Esophagus squamous epithelium (tissue), 5 donors: ENCODE measurements around the gene PDZRN4. TPM values are rescaled to one million over a fixed set of nuclear protein-coding genes. Genes with fewer than 3 reads are reported as not detected.

Experiments used
- DNase-seq: peaks from one replicate; lab custom pipeline; 2025; lab: John Stamatoyannopoulos, UW
- H3K27ac ChIP-seq, 4 donors: fragments of 200-600 bp; sonication (generic); one replicate each; pipeline ENCODE4 v1.5.1; 2016 to 2019; ENCODE audit warnings: mild to moderate bottlenecking in 1 of 4
- H3K27me3 ChIP-seq, 4 donors: fragments of 200-600 bp; sonication (generic); 1 replicate in 3 of 4; 2 replicates in 1 of 4; pipeline versions ENCODE4 v1.5.1 to v1.6.0; 2017 to 2021; ENCODE audit warnings: antibody characterized with exemption in 1 of 4
- H3K36me3 ChIP-seq, 3 donors: fragments of 200-600 bp; sonication (generic); one replicate each; pipeline ENCODE4 v1.5.1; 2016 to 2019
- H3K4me1 ChIP-seq, 3 donors: fragments of 200-600 bp; sonication (generic); one replicate each; pipeline ENCODE4 v1.5.1; 2017 to 2019
- H3K4me3 ChIP-seq, 4 donors: fragments of 200-600 bp; sonication (generic); 1 replicate in 3 of 4; 2 replicates in 1 of 4; pipeline ENCODE4 v1.5.1; 2016 to 2019; ENCODE audit warnings: mild to moderate bottlenecking in 2 of 4, moderate library complexity in 1 of 4
- H3K9me3 ChIP-seq, 3 donors: fragments of 200-600 bp; sonication (generic); one replicate each; pipeline ENCODE4 v1.5.1; 2016 to 2019
- POLR2A ChIP-seq, 4 donors: fragments of 450-650 bp; IDR thresholded peaks; one replicate each; pipeline ENCODE4 v1.6.1; 2017; ENCODE audit warnings: antibody characterized with exemption in 4 of 4, mild to moderate bottlenecking in 4 of 4, moderate library complexity in 3 of 4
- WGBS, 2 donors: methylation state at CpG; one replicate each; pipeline ENCODE4 v1.1.5; 2018; 5-methylcytosine and 5-hydroxymethylcytosine counted together
- intact Hi-C: fragments of 100-400 bp; cut with DNase I; formaldehyde crosslinking; loops from one replicate; pipeline ENCODE4 v1.15.0; 2022
- total RNA-seq, 4 donors: library from RNA; depleted of rRNA; stranded (reverse); fragments of >200 nt; gene quantifications; one replicate each; pipeline ENCODE4 v1.1.0, GENCODE V29; 2016
- TF ChIP-seq, protein P1 (sequence below), 6 experiments: fragments of 450-650 bp in 4 of 6; fragments of 200-600 bp in 2 of 6; sonication (generic) in 2 of 6; IDR thresholded peaks; one replicate each; pipeline ENCODE4 v1.5.1; 2016 to 2019; ENCODE audit warnings: antibody characterized with exemption in 6 of 6, mild to moderate bottlenecking in 4 of 6, moderate library complexity in 4 of 6
- donor health status: DM: yes; HTN: yes; CAD: no.

Gene PDZRN4
- total RNA-seq, 4 donors from 2014 or later: 0.31 to 22.5 (median 2.1) TPM

DNA sequence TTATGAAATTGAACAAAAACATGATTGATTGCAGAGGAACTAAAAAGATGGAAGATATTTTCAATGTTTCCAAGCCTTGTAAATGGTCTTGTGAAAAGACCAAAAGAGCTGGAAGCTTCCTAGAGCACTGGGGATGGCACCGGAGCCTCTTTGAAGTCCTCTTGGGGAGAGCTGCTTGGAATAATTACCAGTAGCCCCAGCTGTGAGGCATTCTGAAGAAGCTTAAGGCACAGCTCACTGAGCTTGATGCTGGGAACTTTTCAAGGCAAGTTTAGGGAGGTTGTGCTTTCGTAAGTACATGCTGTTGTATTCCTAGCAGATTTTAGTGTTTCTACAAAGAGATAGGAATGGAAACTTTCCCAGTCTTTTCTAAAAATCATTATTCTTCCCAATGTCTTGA, 13.9 kb downstream of the PDZRN4 start:
- Histone ChIP-seq H3K4me1 (peaks cover 0 to 9% (median 0%) of the 10 kb centered on the region in 3 donors), H3K27ac (no peak overlapping the region), H3K36me3 (no peaks in the 10 kb centered on the region), H3K9me3 (no peaks in the 10 kb centered on the region), H3K4me3 (no peak overlapping the region), H3K27me3 (no peaks in the 10 kb centered on the region)
- 18 to 36% methylated on average over 2 of the region's 2 CpGs for WGBS, 2 donors
- intact Hi-C loops: no loop called here
- no peak for TF ChIP-seq POLR2A (IDR thresholded peaks at IDR 0.05)
- TF ChIP-seq, protein P1, sequence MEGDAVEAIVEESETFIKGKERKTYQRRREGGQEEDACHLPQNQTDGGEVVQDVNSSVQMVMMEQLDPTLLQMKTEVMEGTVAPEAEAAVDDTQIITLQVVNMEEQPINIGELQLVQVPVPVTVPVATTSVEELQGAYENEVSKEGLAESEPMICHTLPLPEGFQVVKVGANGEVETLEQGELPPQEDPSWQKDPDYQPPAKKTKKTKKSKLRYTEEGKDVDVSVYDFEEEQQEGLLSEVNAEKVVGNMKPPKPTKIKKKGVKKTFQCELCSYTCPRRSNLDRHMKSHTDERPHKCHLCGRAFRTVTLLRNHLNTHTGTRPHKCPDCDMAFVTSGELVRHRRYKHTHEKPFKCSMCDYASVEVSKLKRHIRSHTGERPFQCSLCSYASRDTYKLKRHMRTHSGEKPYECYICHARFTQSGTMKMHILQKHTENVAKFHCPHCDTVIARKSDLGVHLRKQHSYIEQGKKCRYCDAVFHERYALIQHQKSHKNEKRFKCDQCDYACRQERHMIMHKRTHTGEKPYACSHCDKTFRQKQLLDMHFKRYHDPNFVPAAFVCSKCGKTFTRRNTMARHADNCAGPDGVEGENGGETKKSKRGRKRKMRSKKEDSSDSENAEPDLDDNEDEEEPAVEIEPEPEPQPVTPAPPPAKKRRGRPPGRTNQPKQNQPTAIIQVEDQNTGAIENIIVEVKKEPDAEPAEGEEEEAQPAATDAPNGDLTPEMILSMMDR (IDR thresholded peaks at IDR 0.05): no peak
- no peak for DNase-seq

DNA sequence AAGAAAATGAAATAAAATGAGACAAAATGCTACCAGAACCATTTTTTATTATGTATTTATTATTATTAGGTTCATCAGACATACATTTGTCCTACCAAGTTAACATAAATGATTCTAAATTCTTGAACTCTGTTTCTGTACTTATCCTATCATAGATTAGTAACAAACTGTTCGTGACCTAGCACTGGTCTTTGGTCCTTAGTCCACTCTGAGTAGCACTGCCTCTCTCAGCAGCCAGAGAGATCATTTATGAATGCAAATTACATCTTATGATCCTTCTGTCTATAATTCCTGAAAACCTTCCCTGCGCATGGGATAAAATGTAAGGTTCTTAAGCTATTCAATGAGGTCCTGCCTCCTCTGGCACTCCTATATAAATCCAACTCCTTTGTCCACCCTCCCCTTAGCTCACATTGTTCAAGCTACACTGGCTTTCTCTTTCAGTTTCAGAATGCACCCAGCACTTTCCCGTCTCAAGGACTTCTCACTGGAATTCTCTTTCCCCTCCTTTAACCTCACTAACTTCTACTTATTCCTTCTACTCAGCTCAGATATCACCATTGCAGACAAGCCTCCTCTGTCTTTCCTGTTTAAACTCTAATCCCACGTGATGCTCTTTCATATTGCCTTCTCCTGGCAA, 17.1 kb downstream of the PDZRN4 start:
- 33 to 38% methylated on average over 4 of the region's 4 CpGs for WGBS, 2 donors
- no peak for DNase-seq
- H3K36me3 ChIP-seq: no peaks in the 10 kb centered on the region
- no peaks in the 10 kb centered on the region for H3K9me3 ChIP-seq
- H3K4me3 ChIP-seq: peak overlapping the region in 2 of 4 donors; percentile 8 to 54
- TF ChIP-seq POLR2A (IDR thresholded peaks at IDR 0.05): no peak
- TF ChIP-seq, protein P1 (IDR thresholded peaks at IDR 0.05): no peak
- peaks cover 0 to 9% (median 0%) of the 10 kb centered on the region in 3 donors for H3K4me1 ChIP-seq
- intact Hi-C loops: no loop called here
- H3K27me3 ChIP-seq: no peaks in the 10 kb centered on the region
- H3K27ac ChIP-seq: peak overlapping the region in 3 of 4 donors; percentile 17 to 67 (median 37)

DNA sequence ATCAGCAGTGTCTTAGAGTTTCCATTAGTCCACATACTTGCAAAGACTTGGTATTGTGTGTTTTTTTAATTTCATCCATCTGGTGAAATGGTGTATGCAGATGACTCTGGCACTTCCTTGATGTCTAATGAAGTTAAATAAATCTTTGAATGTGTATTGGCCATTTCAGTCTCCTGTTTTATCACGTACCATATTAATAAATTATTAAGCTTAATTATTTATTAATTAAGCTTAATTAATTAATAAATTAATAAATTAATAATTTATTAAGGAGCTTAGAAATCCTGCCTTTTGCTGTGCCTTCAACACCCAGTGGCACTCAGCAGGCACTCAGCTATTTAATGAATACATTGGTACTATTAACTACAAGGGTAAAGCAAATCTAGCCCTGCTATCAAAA, 18.2 kb downstream of the PDZRN4 start:
- intact Hi-C loops: no loop called here
- Histone ChIP-seq H3K9me3 (no peaks in the 10 kb centered on the region), H3K4me3 (no peak overlapping the region), H3K4me1 (peaks cover 0 to 9% (median 0%) of the 10 kb centered on the region in 3 donors), H3K27ac (no peak overlapping the region), H3K36me3 (no peaks in the 10 kb centered on the region), H3K27me3 (no peaks in the 10 kb centered on the region)
- DNase-seq: no peak
- WGBS, 2 donors: 82 to 86% methylated on average over 1 of the region's 1 CpG
- TF ChIP-seq, protein P1 (IDR thresholded peaks at IDR 0.05): no peak
- no peak for TF ChIP-seq POLR2A (IDR thresholded peaks at IDR 0.05)

DNA sequence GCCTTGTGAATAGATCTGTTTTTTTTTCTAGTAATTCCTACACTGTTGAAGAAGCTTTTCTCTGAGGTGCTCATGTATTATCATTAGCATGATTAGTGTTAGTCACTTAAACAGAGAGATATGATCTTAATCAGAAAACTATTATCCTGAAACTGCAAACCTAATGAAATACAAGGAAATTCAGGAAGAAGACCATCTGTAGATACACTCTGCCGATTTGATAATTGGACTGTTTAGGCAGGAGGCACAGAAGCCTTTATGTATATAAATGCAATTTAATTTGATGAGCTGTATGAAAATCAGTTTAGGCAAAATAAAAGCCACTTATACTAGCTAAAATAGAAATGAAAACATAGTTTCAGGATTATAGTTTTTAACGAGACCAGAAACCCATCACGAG, 23.3 kb downstream of the PDZRN4 start:
- Histone ChIP-seq H3K4me1 (no peaks in the 10 kb centered on the region), H3K9me3 (no peaks in the 10 kb centered on the region), H3K4me3 (no peak overlapping the region), H3K27ac (no peak overlapping the region), H3K36me3 (no peaks in the 10 kb centered on the region), H3K27me3 (no peaks in the 10 kb centered on the region)
- TF ChIP-seq, protein P1 (IDR thresholded peaks at IDR 0.05): no peak
- no peak for TF ChIP-seq POLR2A (IDR thresholded peaks at IDR 0.05)
- intact Hi-C loops: no loop called here
- DNase-seq: no peak
- 74 to 87% methylated on average over 3 of the region's 3 CpGs for WGBS, 2 donors

DNA sequence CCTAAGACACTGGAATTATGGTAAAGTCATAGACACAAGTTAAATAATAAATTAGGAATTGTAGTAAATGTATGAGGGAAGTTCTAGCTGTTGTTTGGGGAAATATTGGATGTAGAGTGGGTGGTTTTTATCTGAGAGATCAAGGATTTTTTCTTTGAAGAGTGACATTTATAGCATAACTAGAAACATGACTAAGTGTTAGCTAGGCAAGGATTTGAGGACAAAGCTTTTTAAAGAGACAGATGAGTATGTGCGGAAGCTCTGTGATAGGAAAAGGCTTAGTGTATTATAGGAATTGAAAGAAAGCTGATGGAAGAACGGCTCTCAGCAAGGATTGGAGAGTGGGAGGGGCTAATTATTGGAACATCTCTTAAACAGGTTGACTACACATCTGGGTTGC, 24.5 kb downstream of the PDZRN4 start:
- TF ChIP-seq, protein P1 (IDR thresholded peaks at IDR 0.05): no peak
- no peak for TF ChIP-seq POLR2A (IDR thresholded peaks at IDR 0.05)
- Histone ChIP-seq H3K27ac (no peak overlapping the region), H3K4me3 (no peak overlapping the region), H3K36me3 (no peaks in the 10 kb centered on the region), H3K9me3 (no peaks in the 10 kb centered on the region), H3K27me3 (no peaks in the 10 kb centered on the region), H3K4me1 (no peaks in the 10 kb centered on the region)
- 47 to 63% methylated on average over 2 of the region's 2 CpGs for WGBS, 2 donors
- DNase-seq: no peak
- intact Hi-C loops: no loop called here
